ENCODE data around the gene AKT1. TPM values are rescaled to one million over a fixed set of nuclear protein-coding genes. Genes with fewer than 3 reads are reported as not detected.

Gene AKT1
- total RNA-seq, 2 experiments from 2014 or later = 110 to 126 TPM

Other genes starting within 250 kb of the AKT1 start
- gene C14orf180, start 216.0 kb downstream of the AKT1 start, total RNA-seq = not detected
- gene TMEM179, start 191.0 kb downstream of the AKT1 start, total RNA-seq = under 1 TPM in 1 of 2 experiments, not detected in 1; 0.32 TPM
- gene INF2, start 106.1 kb downstream of the AKT1 start, total RNA-seq = 10 to 100 TPM; 60.8 to 66.0 TPM
- gene ADSS1, start 71.5 kb downstream of the AKT1 start, total RNA-seq = 1 to 10 TPM; 2.2 to 3.2 TPM
- 10 to 100 TPM; 47.1 to 97.1 TPM for gene SIVA1, start 42.6 kb downstream of the AKT1 start, total RNA-seq
- 1 to 10 TPM; 1.5 to 2.0 TPM for gene ZBTB42, start 5.4 kb upstream of the AKT1 start, total RNA-seq
- 1 to 10 TPM; 3.9 to 4.0 TPM for gene CEP170B, start 69.5 kb upstream of the AKT1 start, total RNA-seq
- not detected for gene PLD4, start 129.1 kb upstream of the AKT1 start, total RNA-seq
- gene AHNAK2, start 182.6 kb upstream of the AKT1 start, total RNA-seq = under 1 TPM; 0.07 to 0.11 TPM
- 1 to 10 TPM; 1.1 to 1.9 TPM for gene CLBA1, start 190.0 kb upstream of the AKT1 start, total RNA-seq
- 10 to 100 TPM; 52.0 to 62.7 TPM for gene CDCA4, start 225.3 kb upstream of the AKT1 start, total RNA-seq

Data from activated CD4-positive, alpha-beta T cell treated with anti-CD3 and anti-CD28 coated beads for 36 hours (primary cell).